ENCODE measurements around the gene MYO1E. TPM values are rescaled to one million over a fixed set of nuclear protein-coding genes. Genes with fewer than 3 reads are reported as not detected.

The MYO1E gene
- total RNA-seq, 4 donors from 2014 or later: 55.7 to 147 (median 68.5) TPM

- Histone ChIP-seq H3K9me3 (no peaks in the 10 kb centered on the region), H3K27me3 (no peaks in the 10 kb centered on the region), H3K27ac (no peak overlapping the region), H3K4me1 (no peaks in the 10 kb centered on the region), H3K36me3 (peaks cover 0 to 98% (median 10%) of the 10 kb centered on the region in 3 donors), H3K4me3 (no peak overlapping the region)
- no peak for TF ChIP-seq CTCF (IDR thresholded peaks at IDR 0.05)
- TF ChIP-seq EP300 (IDR thresholded peaks at IDR 0.05): no peak
- no peak for TF ChIP-seq POLR2A (IDR thresholded peaks at IDR 0.05)
- no peak for DNase-seq (ENCODE audit: low spot score in 2 of 2)
- 71 to 73% methylated on average over 9 of the region's 9 CpGs for whole genome bisulfite sequencing, 2 donors
These were observed 214.6 kb downstream of the MYO1E start for GRCh38 chr15:59157840-59158700.

GRCh38 chr15:59157396-59157795 is 215.3 kb downstream of the MYO1E start:
- H3K36me3 ChIP-seq: peaks cover 0 to 99% (median 10%) of the 10 kb centered on the region in 3 donors

GRCh38 chr15:59155431-59155830 is 217.2 kb downstream of the MYO1E start:
- no peaks in the 10 kb centered on the region for H3K27me3 ChIP-seq
- DNase-seq (ENCODE audit: low spot score in 2 of 2): no peak
- no peak overlapping the region for H3K4me3 ChIP-seq
- H3K27ac ChIP-seq: no peak overlapping the region
- peaks cover 0 to under 1% (median 0%) of the 10 kb centered on the region in 4 donors for H3K4me1 ChIP-seq
- no peaks in the 10 kb centered on the region for H3K9me3 ChIP-seq
- 66 to 84% methylated on average over 4 of the region's 4 CpGs for WGBS, 2 donors
- H3K36me3 ChIP-seq: peaks cover 0 to 99% (median 10%) of the 10 kb centered on the region in 3 donors
- TF ChIP-seq POLR2A (IDR thresholded peaks at IDR 0.05) (no peak), EP300 (IDR thresholded peaks at IDR 0.05) (no peak), CTCF (IDR thresholded peaks at IDR 0.05) (no peak)

More at GRCh38 chr15:59157396-59157795, 215.3 kb downstream of the MYO1E start:
- 82 to 94% methylated on average over 5 of the region's 5 CpGs for WGBS, 2 donors
- DNase-seq (ENCODE audit: low spot score in 2 of 2): no peak
- Histone ChIP-seq H3K4me3 (no peak overlapping the region), H3K4me1 (no peaks in the 10 kb centered on the region), H3K27ac (no peak overlapping the region), H3K9me3 (no peaks in the 10 kb centered on the region), H3K27me3 (no peaks in the 10 kb centered on the region)
- TF ChIP-seq EP300 (IDR thresholded peaks at IDR 0.05) (no peak), POLR2A (IDR thresholded peaks at IDR 0.05) (no peak), CTCF (IDR thresholded peaks at IDR 0.05) (no peak)

DNA sequence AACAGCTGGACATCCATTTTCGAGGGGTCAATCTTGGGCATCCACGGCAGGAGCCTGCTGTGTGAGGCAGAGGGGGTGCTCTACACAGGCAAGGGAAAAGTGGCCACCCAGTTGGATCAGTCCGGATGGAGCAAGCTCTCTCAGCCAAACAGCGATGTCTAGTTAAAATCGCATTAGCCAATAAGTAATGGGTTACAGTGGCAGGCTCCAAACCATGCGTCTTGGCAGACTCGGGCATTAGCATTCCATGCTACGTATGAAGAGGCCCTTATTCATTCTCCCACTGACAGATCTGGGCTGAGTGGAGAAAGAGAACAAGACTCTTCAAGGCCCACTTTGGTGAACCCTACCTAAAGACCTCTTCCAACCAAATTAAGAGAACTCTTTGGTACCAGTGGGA is 218.4 kb downstream of the MYO1E start:
- DNase-seq (ENCODE audit: low spot score in 2 of 2): no peak
- Histone ChIP-seq H3K27ac (no peak overlapping the region), H3K4me1 (peaks cover 0 to 9% (median 0%) of the 10 kb centered on the region in 4 donors), H3K27me3 (no peaks in the 10 kb centered on the region), H3K4me3 (no peak overlapping the region), H3K36me3 (peaks cover 0 to 94% (median 10%) of the 10 kb centered on the region in 3 donors), H3K9me3 (no peaks in the 10 kb centered on the region)
- 67 to 75% methylated on average over 8 of the region's 8 CpGs for WGBS, 2 donors
- TF ChIP-seq POLR2A (IDR thresholded peaks at IDR 0.05): no peak

- Histone ChIP-seq H3K27ac (no peak overlapping the region), H3K4me1 (peaks cover 0 to 12% (median 0%) of the 10 kb centered on the region in 4 donors), H3K9me3 (no peaks in the 10 kb centered on the region), H3K4me3 (no peak overlapping the region), H3K27me3 (no peaks in the 10 kb centered on the region), H3K36me3 (peaks cover 0 to 86% (median 10%) of the 10 kb centered on the region in 3 donors)
- 96 to 97% methylated on average over 8 of the region's 8 CpGs for WGBS, 2 donors
- no peak for TF ChIP-seq POLR2A (IDR thresholded peaks at IDR 0.05)
- no peak for TF ChIP-seq CTCF (IDR thresholded peaks at IDR 0.05)
- TF ChIP-seq EP300 (IDR thresholded peaks at IDR 0.05): no peak
- no peak for DNase-seq (ENCODE audit: low spot score in 2 of 2)
These were observed 219.2 kb downstream of the MYO1E start for GRCh38 chr15:59153466-59153865.
